T-helper 2 cell (primary cell): Measurements from ENCODE around the gene SLC22A12.
"Not testable (repeated sequence)": the region's sequence is repeated elsewhere in the genome, so short reads cannot be mapped to it uniquely, and the experiment has no call there.

Experiments
- DNase-seq, 5 experiments: peaks; one replicate each; pipeline versions ENCODE4 v3.0.0 to v3.0.0-alpha.2; 2012 to 2022
- total RNA-seq, 2 donors: gene quantifications; one replicate each; lab custom pipeline; 2026; lab: John Stamatoyannopoulos, UW

SLC22A12 gene
- total RNA-seq, result 0 reads per million in 2 donors

DNA sequence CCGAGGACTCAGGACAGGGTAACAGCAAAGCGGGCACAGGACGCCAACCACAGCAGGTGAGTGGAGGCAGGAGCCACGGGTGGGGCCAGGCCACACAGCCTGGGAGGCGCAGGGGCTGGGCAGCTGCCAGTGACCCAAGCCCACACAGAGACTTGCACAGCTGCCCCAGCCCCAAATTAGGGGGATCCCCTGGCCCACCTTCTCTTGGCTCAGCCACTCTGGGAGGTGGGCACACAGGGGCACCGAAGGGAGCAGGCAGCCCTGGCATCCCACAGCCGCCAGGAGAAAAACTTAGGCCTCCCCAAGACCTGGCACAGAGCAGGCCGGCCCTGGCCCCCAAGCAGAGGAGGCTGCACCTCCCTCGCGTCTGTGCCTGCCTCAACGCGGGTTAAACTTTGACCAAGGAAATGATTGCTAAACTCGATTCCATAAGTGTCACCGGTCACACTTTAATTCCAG lies at the start of gene SLC22A12:
SLC22A12 (plus strand) TSS at position 458 of the 459 bp plus-strand sequence. CDS start 337 bp downstream, outside the sequence.
- no peak for DNase-seq

DNA sequence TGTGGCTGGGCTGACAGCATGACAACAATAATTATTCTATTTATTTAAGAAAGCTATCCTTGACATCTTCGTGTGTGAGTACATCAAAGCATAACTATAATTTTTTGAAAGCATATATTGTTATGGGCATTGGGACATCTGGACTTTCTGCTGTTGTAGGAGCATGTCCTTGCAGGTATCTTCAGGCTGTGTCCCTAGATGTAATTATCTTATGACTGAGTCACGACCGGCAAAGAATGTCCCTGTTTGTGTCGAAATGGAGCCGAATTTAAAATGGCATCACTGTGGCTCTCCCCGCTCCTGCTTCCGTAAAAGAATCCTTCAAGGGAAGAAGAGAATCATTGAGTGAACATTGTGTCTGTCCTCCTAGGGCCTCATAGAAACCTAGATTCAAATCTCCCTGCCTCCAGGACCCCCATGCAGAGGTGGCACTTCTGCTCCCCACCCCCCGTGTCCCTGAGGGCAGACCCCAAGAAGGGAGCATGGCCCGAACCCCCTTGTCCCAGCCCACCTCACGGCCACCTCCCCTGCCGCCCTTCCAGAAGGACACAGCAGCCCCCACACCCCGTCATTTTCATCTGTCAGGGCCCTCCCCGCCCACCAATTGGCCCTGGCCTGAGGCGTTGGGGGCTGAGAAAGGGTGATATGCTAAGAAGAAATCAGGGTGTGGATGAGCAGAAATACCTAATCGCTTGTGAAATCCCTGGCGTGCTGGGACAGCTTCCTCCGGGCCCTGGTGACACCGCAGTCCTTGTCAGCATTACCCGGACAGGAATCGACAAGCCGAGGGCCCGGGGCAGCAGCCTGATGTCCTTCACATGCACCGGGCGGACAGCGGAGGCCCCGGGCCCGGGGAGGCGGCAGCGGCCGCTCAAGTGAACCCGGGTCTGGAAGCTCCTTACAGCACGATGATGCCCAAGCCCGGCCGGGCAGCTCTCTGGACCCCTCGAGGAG lies 48.6 kb upstream of the SLC22A12 start:
- DNase-seq, result no peak

DNA sequence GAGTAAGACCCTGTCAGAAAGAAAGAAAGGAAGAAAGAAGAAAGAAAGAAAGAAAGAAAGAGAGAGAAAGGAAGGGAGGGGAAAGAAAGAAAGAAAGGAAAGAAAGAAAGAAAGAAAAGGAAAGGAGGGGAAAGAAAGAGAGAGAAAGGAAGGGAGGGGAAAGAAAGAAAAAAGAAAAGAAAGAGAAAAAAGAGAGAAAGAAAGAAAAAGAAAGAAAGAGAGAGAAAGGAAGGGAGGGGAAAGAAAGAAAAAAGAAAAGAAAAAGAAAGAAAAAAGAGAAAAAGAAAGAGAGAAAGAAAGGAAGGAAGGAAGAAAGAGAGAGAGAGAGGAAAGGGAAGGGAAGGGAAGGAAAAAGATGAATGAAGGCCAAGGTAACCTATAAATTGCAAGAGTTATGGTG lies 47.2 kb upstream of the SLC22A12 start:
- DNase-seq, result no peak

DNA sequence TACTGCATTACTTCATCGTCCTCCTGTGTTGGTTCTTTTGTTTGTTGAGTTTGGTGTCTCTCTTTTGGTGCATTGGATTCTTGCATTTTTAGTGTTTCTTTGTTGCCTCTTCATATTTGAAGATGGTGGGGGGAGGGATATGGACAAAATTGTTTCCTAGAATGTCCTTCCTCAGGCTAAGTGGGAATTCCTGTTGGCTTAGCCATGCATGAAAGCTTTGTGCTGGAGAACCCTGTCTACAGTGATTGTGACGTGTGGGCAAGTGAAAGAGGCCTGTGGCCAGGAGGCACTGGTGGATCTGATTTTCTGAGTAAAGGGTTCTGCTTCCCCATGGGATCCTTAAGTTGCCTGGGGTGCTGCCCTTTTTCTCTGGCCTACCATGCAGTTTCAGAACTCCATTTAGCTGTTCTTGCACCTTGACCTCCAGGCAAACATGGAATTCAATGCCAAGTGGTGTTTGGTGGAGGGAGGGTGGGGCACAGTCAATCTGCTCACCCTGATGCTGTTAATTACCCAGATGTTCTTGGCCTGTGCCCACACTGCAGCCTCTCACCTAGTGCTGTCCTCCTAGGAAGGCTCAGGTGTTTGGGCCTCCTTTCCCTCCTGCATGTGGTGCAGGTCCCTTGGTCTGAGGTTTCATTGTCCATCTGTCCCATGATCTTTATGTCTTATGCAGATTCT lies 46.3 kb upstream of the SLC22A12 start:
- no peak for DNase-seq

DNA sequence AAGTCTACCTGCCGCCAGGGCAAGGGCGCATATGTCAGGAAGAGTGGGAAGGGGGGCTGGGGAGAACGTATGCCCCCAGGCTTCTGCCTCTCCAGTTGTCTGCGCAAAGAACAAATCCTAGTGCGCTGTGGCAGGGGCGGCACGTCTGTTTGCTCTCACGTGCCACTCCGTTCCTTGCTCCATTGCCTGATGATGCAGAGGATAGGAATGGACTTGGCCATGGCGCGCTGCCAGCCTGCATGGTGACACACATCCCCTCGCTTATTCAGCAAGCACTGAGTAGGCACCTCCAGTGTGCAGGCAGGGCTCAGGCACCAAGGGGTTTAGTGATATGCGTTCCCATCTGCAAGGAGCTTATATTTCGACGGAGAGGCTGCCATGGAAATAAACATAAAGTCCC lies 45.4 kb upstream of the SLC22A12 start:
- DNase-seq, result no peak

DNA sequence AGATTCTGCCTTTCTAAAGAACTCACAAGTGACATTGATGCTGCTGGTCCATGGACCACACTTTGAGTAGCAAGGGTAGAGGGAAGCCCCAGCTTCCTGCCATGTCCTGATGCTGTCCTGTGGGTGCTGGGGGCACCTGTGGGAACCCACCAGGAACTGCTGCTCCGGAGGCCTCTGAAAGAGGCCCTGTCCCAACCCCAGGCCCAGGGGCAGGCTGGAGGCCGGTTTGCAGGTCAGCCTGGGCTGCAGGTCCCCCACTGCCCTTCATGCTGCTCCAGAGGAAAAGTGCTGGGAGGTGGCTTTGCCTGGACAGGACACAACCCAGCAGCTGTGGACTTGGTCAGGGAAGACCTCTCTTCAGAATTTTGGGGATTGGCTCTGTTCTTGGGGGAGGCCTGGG lies 44.8 kb upstream of the SLC22A12 start:
- no peak for DNase-seq

DNA sequence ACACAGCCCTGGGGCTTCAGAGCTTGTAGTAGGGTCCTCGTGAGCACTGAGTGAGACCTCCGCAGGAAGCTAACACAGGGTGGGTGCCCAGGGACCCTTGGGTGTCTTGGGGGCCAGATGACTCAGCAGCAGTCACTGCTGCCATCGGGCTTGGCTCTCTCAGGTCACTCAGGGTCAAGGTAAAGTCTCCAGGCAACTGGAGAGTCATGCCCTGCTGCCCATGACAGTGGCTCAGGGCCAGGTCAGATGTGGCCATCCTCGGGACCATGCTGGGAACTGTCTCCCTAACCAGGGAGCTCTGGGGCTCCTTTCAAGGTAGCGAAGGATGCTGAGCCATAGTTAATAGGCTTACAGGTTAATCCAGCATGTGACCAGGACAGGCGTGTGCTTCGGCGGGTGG lies 44.4 kb upstream of the SLC22A12 start:
- DNase-seq, result no peak

DNA sequence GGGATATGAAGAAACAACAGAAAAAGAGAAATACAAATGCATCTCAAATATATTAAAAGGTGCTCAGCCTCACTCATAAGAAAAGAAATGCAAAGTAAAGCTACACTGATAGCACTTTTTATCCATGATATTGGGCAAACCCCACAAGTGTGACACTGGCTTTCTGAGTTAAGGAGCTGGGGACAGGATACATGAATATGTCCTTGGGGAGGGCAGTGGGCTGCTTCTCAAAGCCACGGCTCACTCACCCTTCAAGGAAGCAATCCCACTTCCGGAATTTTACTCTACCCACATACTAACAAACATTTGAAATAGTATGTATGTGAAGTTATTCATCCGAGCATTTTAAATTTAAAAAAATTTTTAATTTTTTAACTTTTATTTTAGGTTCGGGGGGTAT lies 41.1 kb upstream of the SLC22A12 start:
- no peak for DNase-seq

DNA sequence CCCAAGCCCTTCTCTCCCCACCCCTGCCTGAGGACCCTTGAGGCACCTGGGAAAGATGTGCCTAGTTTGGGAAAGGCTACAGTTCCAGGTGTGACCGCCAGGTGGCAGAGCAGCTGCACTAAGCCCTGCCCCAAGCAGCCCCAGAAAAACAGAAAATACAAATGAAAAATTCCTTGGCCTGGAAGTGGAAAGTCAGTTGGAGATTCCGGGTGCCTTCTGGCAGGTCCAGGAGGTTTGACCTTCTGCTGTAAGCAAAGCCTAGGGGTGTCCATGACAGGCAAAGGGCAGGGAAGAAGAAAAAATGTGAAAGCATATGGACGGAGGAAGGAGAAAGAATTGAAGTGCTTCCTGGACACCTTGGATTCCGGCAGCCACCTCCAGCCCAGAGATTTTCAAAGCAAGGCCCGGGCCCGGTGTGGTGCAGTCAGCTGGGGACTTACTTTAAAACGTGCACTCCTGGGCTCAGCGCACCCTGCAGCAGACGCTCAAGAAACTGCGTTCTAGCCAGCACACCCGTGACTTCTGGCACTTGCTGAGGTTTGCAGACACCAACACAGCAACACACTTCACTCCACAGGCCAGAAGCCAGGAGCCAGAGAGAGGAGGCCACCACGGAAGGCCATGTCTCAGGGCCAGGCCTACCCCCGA lies 37.3 kb upstream of the SLC22A12 start:
- DNase-seq, result peak; percentile 6 to 36 (median 27)

DNA sequence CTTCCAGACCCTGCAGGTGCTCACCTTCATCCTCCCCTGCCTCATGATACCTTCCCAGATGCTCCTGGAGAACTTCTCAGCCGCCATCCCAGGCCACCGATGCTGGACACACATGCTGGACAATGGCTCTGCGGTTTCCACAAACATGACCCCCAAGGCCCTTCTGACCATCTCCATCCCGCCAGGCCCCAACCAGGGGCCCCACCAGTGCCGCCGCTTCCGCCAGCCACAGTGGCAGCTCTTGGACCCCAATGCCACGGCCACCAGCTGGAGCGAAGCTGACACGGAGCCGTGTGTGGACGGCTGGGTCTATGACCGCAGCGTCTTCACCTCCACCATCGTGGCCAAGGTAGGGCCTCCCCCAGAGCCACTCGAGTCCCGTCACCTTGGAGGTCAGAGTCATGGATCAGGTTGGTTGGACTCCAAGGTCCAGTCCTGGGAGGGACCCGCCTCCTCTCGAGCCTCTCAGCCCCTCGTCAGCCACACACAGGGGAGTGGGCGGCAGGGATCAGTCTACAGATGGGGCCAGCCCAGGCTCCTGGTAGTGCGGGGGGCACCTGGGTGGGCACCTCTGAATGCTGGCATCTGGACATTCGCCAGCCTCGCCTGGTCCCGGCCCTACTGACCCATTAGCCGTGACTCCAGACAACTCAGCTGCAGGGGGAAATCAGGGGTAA lies 34.8 kb upstream of the SLC22A12 start:
- DNase-seq, result no peak

DNA sequence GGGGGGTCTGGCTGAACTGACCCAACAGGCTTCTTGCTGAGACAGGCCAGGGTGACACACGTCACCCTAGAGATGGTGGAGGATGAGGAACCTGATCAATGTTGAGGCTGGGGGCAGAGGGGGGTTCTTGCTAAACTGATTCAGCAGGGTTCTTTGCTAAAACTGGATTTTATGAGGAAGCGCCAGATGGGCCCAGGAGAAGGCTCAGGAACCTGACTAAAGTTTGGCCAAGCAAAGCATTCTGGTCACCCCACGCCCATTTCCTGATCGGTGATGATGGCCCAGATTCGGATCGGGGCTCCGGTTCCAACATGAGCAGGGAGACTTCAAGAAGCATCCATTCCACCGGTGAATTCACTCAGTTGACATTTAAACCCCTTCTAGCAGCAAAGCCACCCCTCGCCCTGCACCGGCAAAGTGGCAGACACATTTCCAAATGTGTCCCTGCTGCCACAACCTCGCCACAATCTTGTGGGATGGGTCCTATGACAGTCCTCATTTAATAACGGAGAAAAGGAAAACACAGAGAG lies 34.2 kb upstream of the SLC22A12 start:
- no peak for DNase-seq

DNA sequence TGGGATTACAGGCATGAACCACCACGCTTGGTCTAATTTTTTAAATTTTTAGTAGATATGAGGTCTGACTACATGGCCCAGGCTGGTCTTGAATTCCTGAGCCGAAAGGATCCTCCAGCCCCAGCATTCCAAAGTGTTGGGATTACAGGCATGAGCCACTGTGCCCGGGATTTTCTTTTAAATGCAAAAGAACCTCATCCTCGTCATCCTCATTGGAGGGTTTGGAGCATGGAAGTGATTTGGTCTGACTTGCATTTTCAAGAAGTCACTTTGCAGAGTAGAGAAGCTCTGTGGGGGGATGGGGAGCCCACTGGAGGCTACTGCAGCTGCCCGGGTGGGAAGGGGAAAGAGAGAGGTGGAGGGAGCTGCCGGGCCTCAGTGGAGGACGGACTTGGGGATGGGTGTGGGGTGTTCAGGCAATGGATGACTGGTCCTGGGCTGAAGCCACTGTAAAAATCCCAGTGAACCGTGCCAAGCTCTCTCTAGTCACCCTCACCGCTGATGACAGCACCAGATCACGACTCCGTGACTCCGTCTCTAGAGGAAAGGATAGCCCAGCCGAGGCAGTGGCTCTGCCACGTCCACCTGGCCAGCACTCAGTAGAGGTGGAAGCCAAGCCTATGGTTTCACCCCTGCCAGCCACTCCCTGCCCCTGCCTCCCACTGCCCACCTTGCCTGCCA lies 32.8 kb upstream of the SLC22A12 start:
- no peak for DNase-seq

DNA sequence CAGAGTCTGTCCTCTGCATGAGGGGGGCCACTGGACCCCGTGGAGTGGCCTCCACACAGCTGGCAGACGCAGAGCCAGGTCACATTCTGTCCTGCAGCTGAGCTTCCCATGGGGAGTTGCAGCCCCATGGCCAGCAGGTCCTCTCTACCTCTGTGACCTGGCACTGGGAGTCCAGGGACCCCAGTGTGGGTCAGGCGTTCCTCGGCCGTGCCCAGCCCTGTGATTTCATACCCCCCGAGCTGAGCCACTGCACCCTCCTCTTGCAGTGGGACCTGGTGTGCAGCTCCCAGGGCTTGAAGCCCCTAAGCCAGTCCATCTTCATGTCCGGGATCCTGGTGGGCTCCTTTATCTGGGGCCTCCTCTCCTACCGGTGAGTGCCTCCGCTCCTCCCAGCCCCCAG lies 32.2 kb upstream of the SLC22A12 start:
- DNase-seq, result no peak

DNA sequence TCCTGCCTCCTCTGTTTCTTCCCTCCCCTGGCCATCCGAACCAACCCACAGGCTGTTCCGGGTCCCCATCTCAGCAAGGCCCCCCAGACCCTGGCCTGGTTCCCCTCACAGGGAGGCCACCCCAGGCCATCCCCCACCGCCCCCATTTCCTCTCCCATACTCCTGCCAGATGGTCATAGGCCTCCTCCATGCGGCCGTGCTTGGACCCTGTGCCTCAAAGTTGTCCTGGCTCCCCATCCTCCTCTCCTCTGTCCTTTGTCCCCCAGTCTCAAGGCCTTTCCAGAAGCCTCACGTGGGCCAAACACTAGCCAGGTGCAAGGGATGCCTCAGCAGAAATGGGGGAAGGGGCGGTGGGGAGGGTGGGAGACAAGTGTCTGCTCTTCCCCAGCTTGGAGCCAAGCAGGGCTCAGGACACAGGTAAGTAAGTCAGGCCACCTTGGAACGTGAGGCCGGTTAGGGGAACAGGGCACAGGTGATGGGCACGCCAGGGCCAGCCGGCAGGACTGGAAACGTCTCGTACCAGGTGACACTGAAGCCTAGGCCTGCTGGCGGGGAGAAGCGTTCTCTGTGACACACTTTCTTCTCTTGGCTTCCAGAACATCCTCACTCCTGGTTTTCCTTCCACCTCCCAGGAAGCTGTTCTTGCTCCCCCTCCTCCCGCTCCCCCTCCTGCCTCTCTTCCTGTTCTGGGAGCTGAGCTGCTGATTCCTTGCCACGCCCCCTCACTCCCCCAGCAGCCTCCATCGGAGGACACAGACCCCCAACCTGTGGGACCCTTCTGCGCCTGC lies 31.5 kb upstream of the SLC22A12 start:
- DNase-seq, result no peak

DNA sequence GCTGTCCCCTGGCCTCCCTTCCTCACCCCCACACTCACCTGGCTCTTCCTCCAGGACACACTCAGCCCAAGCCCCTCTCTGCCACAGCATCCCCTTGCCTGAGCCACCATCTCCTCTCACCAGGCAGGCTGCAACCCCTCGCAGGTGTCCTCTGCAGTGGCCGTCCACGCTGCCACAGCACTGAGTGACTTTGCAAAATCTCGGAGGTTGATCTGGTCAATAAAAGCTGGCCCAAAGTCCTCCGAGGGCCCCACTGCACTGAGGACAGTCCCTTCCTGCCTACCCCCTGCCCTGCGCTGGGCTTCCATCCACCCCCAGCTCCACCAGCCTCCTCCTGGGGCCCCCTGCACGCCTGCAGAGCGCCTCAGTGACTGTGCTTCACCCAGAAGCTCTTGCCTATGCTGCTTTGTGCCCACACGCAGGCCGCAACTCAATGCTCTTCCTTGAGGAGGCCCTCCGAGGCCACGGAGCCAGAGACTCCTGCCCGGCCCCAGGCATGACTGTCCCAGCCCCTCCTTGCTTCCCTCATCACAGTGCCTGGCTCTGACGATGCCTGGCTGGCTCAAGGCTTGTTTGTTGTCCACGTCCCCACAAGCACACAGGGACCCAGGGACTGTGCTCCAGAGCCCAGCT lies 30.8 kb upstream of the SLC22A12 start:
- no peak for DNase-seq

DNA sequence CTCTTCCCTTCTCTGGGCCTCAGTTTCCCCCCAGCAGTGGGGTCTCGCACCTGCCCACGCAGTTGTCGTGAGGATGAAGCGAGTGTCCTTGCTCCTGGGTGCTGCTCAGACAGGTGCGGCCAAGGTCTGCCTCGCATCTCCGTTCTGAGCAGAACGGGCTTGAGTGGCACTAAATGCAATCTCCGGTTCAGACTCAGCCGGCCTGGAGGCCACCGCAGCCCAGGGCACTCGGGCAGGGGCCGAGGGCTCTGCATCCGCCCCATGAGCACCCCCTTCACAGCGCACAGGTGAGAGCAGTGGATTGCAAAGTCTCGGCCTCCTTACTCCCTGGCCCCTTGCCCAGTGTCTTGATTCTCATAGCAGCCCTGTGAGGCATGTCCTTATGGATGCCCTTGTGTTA lies 30.1 kb upstream of the SLC22A12 start:
- DNase-seq, result no peak

DNA sequence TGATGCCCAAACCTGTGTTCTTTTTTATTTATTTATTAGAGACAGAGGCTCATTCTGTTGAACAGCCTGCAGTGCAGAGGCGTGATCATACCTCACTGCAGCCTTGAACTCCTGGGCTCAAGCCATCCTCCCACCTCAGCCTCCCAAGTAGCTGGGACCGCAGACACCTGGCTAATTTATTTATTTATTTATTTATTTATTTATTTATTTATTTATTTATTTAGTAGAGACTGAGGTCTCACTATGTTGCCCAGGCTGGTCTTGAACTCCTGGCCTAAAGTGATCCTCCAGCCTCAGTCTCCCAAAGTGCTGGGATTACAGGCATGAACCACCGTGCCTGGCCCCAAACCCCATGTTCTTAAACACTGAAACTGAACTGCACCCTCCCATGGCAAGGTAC lies 29.6 kb upstream of the SLC22A12 start:
- not testable (repeated sequence) for DNase-seq

DNA sequence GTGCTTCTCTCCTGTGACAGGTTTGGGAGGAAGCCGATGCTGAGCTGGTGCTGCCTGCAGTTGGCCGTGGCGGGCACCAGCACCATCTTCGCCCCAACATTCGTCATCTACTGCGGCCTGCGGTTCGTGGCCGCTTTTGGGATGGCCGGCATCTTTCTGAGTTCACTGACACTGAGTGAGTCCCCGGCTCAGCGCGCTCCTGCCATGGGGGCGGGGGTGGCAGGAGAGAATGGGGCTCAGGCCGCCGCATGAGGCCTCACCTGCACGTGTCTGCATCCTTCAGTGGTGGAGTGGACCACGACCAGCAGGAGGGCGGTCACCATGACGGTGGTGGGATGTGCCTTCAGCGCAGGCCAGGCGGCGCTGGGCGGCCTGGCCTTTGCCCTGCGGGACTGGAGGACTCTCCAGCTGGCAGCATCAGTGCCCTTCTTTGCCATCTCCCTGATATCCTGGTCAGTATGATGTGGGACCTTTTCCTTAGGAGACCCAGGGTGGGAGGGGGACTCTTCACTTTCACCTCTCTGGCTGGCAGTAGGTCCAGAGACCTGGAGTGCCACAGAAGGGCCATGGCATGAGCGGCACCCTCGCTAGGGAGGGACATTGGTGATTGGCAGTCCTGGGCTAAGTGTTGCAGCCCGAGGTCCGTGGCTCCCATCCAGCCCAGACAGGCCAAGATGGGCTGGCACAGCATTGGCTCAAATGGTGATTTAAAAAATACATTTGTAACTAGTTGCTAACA lies 28.9 kb upstream of the SLC22A12 start:
- DNase-seq, result no peak

DNA sequence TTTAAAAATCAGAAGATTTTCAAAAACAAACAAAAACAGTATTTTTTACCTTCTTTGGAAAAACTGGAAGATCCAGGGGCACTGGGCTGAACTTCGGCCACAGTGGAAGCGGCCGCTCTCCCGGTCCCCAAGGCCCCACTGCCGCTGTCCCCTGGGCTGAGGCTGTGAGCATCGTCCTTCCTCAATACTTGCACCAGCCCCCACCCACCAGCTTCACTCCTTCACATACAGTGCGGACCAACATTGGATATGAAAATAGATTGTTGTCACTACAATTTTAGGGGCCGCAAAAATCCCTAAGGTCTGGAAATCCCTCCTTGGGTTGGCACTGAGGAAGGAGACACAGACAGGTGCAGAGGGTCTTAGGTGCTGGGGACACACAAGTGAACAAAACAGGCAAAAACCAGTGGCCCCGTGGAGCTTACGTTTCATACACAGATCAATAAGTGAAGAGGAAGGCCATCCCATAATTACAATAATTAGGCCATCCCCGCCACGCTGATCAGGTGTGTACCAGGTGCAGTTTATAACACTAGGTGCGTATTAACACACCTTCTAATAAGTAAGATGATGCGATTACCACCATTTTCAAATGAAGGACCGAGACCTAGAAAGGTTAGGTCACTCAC lies 28.2 kb upstream of the SLC22A12 start:
- DNase-seq, result no peak
